ENCODE measurements around the gene NPTX1. TPM values are rescaled to one million over a fixed set of nuclear protein-coding genes. Genes with fewer than 3 reads are reported as not detected.
"Not testable (repeated sequence)": the region's sequence is repeated elsewhere in the genome, so short reads cannot be mapped to it uniquely, and the experiment has no call there.

The NPTX1 gene
- not detected for total RNA-seq
- long read RNA-seq: 0 reads

- no peak for DNase-seq (ENCODE audit: low spot score)
Observed at GRCh38 chr17:80475910-80476876, at the start of gene NPTX1. NPTX1 (minus strand) TSS chr17:80476607; CDS start chr17:80476446, 161 bp downstream.

- DNase-seq (ENCODE audit: low spot score): no peak
Observed at GRCh38 chr17:80523956-80524712, 47.7 kb upstream of the NPTX1 start.

GRCh38 chr17:80523054-80523744 lies 46.8 kb upstream of the NPTX1 start:
- DNase-seq (ENCODE audit: low spot score): no peak

- DNase-seq (ENCODE audit: low spot score): no peak
Observed at GRCh38 chr17:80520810-80521455, 44.5 kb upstream of the NPTX1 start.

DNA sequence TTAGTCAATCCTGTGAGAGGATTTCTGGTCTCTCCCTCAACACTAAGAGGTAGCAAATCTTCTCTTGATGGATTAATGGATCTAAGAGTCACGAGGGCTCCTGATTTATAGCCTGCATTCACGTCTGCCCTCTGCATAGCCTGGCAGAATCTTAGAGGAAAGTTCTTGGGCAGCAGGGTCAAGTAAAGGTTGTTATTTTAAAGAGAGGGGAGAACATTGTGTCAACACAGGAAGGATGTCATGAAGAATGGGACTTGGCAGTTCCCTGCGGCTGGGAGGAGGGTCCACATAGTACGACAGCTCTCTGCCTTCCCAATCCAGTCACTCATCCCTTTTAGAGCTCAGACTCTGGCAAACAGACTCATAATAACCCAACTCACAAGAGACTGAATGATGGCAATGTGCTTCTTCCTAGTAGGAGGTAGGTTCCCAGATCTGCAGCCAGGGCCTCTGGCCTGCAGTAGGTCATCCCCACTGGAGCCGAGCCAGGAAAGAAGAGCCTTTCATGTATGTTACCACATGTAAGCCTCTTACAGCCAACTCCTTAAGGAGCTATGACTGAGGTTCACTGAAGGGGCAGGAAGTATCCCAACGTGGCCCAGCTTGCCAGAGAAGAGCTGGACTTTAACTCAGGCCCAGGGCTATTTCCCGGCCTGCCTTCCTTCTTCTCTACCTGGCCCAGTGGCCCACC lies 42.8 kb upstream of the NPTX1 start:
- DNase-seq (ENCODE audit: low spot score): no peak

DNA sequence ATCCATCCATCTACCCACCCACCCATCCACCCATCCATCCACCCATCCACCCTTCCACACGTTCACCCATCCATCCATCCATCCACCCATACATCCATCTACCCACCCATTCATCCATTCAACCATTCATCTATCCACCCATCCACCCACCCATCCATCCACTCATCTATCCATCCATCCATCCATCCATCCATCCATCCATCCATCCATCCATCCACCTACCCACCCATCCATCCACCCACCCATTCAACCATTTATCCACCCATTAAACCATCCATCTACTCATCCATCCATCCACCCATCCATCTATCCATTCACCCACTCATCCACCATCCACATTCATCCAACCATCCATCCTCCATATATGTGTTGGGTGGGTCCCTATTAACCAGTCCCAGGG lies 42.0 kb upstream of the NPTX1 start:
- no peak for DNase-seq (ENCODE audit: low spot score)

DNA sequence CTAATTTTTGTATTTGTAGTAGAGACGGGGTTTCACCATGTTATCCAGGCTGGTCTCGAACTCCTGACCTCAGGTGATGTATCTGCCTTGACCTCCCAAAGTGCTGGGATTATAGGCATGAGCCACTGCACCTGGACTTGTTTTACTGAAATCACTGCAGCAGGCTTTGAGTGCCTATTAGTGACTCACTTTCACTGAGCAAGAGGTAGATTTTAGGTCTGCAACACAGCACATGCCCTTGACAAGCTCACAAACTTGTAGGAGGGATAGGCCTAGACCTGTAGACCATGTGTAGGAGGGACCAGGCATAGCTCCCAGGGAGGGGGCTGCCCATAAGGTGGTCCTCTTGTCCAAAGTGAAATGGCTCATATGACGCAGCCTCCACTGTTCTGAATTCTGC lies 41.2 kb upstream of the NPTX1 start:
- no peak for DNase-seq (ENCODE audit: low spot score)

DNA sequence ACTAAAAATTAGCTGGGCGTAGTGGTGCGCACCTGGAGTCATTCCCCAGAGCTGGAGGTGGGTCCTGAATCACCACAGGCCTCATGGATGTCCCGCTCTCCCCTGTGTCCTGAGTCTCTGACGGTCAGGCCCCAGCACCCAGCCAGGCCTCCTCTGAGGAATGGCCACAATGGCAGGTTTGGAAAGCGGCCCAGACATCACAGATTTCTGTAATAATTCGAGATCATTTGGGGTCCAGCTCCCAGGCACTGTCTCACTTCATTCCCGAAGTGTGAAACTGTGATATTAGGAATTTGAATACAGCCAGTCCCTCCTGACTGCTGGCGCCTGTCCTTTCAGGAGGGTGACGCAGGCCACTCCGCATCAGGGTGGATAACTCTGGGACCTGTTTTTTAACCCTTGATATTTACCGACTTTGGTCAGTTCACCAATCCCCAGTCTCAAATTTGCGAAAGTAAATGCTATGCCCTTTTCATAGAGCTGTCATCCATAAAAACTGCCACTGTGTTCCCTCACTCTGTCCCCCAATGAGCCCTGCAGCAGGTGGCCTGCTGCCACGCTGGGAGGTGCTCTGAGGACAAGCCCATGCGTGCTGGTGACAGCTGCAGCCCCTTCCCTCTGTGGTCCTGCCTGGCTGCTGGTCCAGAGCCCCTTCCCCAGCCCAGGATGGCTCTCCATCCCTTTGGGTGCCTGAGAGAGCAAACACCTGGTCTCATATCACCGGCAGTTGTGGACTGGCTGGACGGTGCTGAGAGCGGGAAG lies 39.9 kb upstream of the NPTX1 start:
- no peak for DNase-seq (ENCODE audit: low spot score)

GRCh38 chr17:80513892-80514291 lies 37.5 kb upstream of the NPTX1 start:
- DNase-seq (ENCODE audit: low spot score): no peak

- DNase-seq (ENCODE audit: low spot score): no peak
Observed at GRCh38 chr17:80513201-80513600, 36.8 kb upstream of the NPTX1 start.

DNA sequence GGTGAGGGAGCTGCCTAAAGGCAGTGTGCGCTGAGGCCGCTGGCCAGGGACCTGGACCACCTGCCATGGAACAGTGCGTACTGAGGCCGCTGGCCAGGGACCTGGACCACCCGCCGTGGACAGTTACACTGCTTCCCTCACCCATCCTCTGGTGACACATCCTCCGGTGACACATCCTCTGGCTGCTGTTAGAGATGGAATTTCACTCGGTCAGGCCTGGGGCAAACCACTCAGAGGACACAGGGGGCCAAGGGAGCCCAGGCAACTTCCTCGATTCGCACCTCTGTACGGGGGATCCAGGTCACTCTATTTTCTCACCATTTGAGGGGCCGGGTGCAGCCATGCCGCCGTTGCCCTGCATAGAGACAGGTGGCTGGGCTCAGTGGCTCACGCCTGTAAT lies 35.8 kb upstream of the NPTX1 start:
- DNase-seq (ENCODE audit: low spot score): no peak

DNA sequence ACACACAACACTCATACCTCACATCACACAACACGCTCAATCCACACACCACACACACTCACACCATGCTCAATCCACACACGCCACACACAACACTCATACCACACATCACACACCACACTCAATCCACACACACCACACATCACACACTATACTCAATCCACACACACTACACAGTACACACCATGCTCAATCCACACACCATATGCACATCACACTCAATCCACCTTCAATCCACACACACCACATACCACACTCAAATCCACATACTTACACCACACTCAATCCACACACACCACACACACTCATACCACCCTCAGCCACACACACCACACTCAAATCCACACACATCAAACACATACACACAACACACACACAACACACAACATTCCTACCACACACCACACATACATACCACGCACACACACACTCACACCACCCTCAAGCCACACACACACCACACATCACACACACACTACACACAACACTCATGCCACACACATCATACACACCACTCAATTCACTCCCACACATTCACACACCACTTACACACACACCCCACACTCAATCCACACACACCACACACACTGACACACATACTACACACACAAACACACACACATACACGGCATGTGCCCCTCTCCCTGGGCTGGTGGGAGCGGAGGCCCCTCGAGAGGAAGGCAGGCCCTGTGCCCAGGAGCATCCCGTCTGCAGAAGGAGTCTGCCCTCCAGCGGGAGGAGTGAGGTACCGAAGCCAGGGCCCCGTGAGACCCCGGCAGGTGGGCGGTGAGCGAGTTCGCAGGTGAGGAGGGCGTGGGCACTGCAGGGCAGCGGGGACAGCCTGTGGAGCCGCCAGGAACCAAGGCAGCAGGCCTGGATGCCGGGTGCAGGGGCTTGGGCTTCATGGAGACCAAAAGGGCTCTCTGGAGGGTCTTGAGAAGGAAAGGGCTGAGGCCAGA lies 35.1 kb upstream of the NPTX1 start:
- no peak for DNase-seq (ENCODE audit: low spot score)

GRCh38 chr17:80510772-80511171 lies 34.4 kb upstream of the NPTX1 start:
- no peak for DNase-seq (ENCODE audit: low spot score)

- no peak for DNase-seq (ENCODE audit: low spot score)
Observed at GRCh38 chr17:80510132-80510531, 33.7 kb upstream of the NPTX1 start.

- no peak for DNase-seq (ENCODE audit: low spot score)
Observed at GRCh38 chr17:80509311-80509710, 32.9 kb upstream of the NPTX1 start.

GRCh38 chr17:80507965-80508364 lies 31.6 kb upstream of the NPTX1 start:
- DNase-seq (ENCODE audit: low spot score): no peak

DNA sequence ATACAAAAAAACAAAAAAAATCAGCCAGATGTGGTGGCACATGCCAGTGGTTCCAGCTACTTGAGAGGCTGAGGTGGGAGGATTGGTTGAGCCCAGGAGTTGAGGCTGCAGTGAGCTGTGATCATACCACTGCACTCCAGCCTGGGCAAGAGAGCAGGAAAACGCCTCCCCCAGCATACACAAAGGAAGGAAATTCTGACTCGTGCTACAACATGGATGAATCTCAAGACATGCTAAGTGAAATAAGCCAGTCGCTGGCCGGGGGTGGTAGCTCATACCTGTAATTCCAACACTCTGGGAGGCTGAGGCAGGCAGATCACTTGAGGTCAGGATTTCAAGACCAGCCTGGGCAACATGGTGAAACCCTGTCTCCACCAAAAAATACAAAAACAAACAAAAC lies 30.8 kb upstream of the NPTX1 start:
- DNase-seq (ENCODE audit: low spot score): not testable (repeated sequence)

DNA sequence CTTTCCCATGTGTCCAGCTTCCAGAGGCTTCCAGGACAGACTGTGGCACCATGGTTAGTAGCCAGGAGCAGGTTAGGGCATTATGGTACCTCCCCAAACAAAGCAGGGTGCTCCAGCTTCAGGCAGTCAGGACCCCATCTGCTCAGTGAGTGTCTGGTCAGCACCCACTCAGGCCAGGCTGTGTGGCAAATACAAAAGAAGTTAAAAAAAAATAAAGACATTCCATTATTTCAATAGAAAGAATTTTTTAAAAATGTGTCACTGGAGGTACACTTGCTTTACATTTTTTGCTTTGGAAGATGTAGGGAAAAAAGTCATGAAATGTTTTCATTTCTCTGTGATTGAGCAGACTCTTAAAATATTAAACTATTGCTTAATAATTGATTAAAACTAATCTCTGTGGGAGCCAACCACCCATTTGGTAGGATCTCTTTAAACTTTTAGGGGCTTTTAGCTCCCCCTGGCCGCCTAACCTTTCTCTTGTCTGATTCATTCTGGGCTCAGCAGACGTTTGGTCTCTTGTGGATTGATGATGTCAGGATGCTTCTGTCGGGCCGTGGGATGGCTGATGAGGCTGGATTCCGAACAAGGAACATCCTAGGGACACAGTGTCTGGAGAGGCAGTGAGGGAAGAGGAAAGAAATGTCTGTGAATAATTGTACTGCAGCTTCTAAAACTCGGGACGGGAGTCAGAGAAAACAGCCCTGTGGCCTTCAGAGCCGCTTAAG lies 28.4 kb upstream of the NPTX1 start:
- no peak for DNase-seq (ENCODE audit: low spot score)

All from mesenteric fat pad (tissue), 1 donor.